ENCODE data around the gene SMIM23. TPM values are rescaled to one million over a fixed set of nuclear protein-coding genes. Genes with fewer than 3 reads are reported as not detected.
"Not testable (repeated sequence)": the region's sequence is repeated elsewhere in the genome, so short reads cannot be mapped to it uniquely, and the experiment has no call there.

Gene SMIM23
- polyA plus RNA-seq, 12 donors = not detected

GRCh38 chr5:171771856-171772255 is 13.8 kb upstream of the SMIM23 start:
- no peak for DNase-seq

GRCh38 chr5:171773106-171773505 is 12.5 kb upstream of the SMIM23 start:
- no peak for DNase-seq

GRCh38 chr5:171774418-171774817 is 11.2 kb upstream of the SMIM23 start:
- no peak for DNase-seq

- DNase-seq = no peak
Measured at GRCh38 chr5:171776213-171776612, 9.4 kb upstream of the SMIM23 start.

GRCh38 chr5:171776770-171777759 is 8.6 kb upstream of the SMIM23 start:
- peak; percentile 54 for DNase-seq

GRCh38 chr5:171781744-171782143 is 3.9 kb upstream of the SMIM23 start:
- DNase-seq = not testable (repeated sequence)

GRCh38 chr5:171782332-171782966 is 3.2 kb upstream of the SMIM23 start:
- peak; percentile 25 for DNase-seq

- DNase-seq = no peak
Measured at GRCh38 chr5:171783051-171783450, 2.6 kb upstream of the SMIM23 start.

- DNase-seq = no peak
Measured at GRCh38 chr5:171789353-171789752, 3.7 kb downstream of the SMIM23 start.

GRCh38 chr5:171790408-171790807 is 4.8 kb downstream of the SMIM23 start:
- DNase-seq = no peak

- no peak for DNase-seq
Measured at GRCh38 chr5:171794470-171794960, 8.9 kb downstream of the SMIM23 start.

- DNase-seq = no peak
Measured at GRCh38 chr5:171795381-171795780, 9.8 kb downstream of the SMIM23 start.

- DNase-seq = no peak
Measured at GRCh38 chr5:171796436-171796835, 10.8 kb downstream of the SMIM23 start.

- DNase-seq = no peak
Measured at GRCh38 chr5:171797543-171797942, 11.9 kb downstream of the SMIM23 start.

GRCh38 chr5:171798418-171798817 is 12.8 kb downstream of the SMIM23 start:
- DNase-seq = no peak

- no peak for DNase-seq
Measured at GRCh38 chr5:171801839-171802238, 16.2 kb downstream of the SMIM23 start.

GRCh38 chr5:171805746-171806145 is 20.1 kb downstream of the SMIM23 start:
- no peak for DNase-seq

- peak; percentile 4 for DNase-seq
Measured at GRCh38 chr5:171806976-171807747, 21.5 kb downstream of the SMIM23 start.

GRCh38 chr5:171808453-171808852 is 22.8 kb downstream of the SMIM23 start:
- DNase-seq = no peak

- no peak for DNase-seq
Measured at GRCh38 chr5:171808951-171809350, 23.3 kb downstream of the SMIM23 start.

- DNase-seq = no peak
Measured at GRCh38 chr5:171810227-171810626, 24.6 kb downstream of the SMIM23 start.

- no peak for DNase-seq
Measured at GRCh38 chr5:171813270-171813669, 27.7 kb downstream of the SMIM23 start.
